Liver (tissue), 9 donors: ENCODE data around the gene EHMT1. TPM values are rescaled to one million over a fixed set of nuclear protein-coding genes. Genes with fewer than 3 reads are reported as not detected.

Experiments
- DNase-seq: peaks from one replicate; pipeline ENCODE4 v3.0.0-alpha.2; 2017; ENCODE audit warnings: low spot score
- H3K27ac ChIP-seq, 2 donors: one replicate each; pipeline ENCODE4 v1.7.0; 2013; ENCODE audit warnings: inconsistent platforms in 2 of 2, low read length in 2 of 2, control low read depth in 1 of 2, low read depth in 1 of 2, mild to moderate bottlenecking in 1 of 2
- H3K27me3 ChIP-seq, 4 donors: one replicate each; pipeline versions ENCODE4 v1.6.1 to v1.7.0; 2013; ENCODE audit warnings: low read length in 3 of 4, inconsistent platforms in 1 of 4, mild to moderate bottlenecking in 1 of 4, moderate library complexity in 1 of 4; ENCODE audit not compliant: control insufficient read depth in 4 of 4, insufficient read depth in 4 of 4
- H3K36me3 ChIP-seq, 4 donors: one replicate each; pipeline versions ENCODE4 v1.6.1 to v1.7.0; 2013; ENCODE audit warnings: low read length in 3 of 4, mild to moderate bottlenecking in 3 of 4, low read depth in 1 of 4, moderate library complexity in 1 of 4; ENCODE audit not compliant: control insufficient read depth in 4 of 4, insufficient read depth in 3 of 4
- H3K4me1 ChIP-seq, 4 donors: one replicate each; pipeline versions ENCODE4 v1.6.1 to v1.7.0; 2013; ENCODE audit warnings: low read length in 3 of 4, mild to moderate bottlenecking in 3 of 4, moderate library complexity in 1 of 4; ENCODE audit not compliant: control insufficient read depth in 4 of 4, insufficient read depth in 4 of 4
- H3K4me3 ChIP-seq, 3 donors: one replicate each; pipeline versions ENCODE4 v1.6.1 to v1.7.0; 2013; ENCODE audit warnings: low read length in 3 of 3, control low read depth in 1 of 3, low read depth in 1 of 3, mild to moderate bottlenecking in 1 of 3
- H3K9ac ChIP-seq, 2 donors: one replicate each; pipeline ENCODE4 v1.7.0; 2013; ENCODE audit warnings: low read length in 2 of 2, mild to moderate bottlenecking in 2 of 2, moderate library complexity in 2 of 2, control low read depth in 1 of 2, low read depth in 1 of 2
- H3K9me3 ChIP-seq, 4 donors: one replicate each; pipeline versions ENCODE4 v1.6.1 to v1.7.0; 2013; ENCODE audit warnings: low read length in 3 of 4; ENCODE audit not compliant: control insufficient read depth in 4 of 4
- ATF3 ChIP-seq: IDR thresholded peaks from 2 replicates; pipeline ENCODE4 v1.6.1; 2016; ENCODE audit warnings: antibody characterized with exemption
- EGR1 ChIP-seq, 2 donors: IDR thresholded peaks; 2 replicates each; pipeline ENCODE4 v1.6.1; 2016 to 2018; ENCODE audit warnings: antibody characterized with exemption in 2 of 2, low read depth in 2 of 2
- FOXA1 ChIP-seq: IDR thresholded peaks from 2 replicates; pipeline ENCODE4 v1.6.1; 2016; ENCODE audit warnings: antibody characterized with exemption
- FOXA2 ChIP-seq: IDR thresholded peaks from 2 replicates; pipeline ENCODE4 v1.6.1; 2016; ENCODE audit warnings: antibody characterized with exemption
- GABPA ChIP-seq, 2 donors: IDR thresholded peaks in 1 of 2; conservative IDR thresholded peaks in 1 of 2; 2 replicates each; pipeline ENCODE4 v1.6.1; 2016; ENCODE audit warnings: antibody characterized with exemption in 2 of 2, mild to moderate bottlenecking in 1 of 2, moderate library complexity in 1 of 2
- HNF4A ChIP-seq, 2 donors: conservative IDR thresholded peaks; 2 replicates each; pipeline ENCODE4 v1.6.1; 2016; ENCODE audit warnings: antibody characterized with exemption in 2 of 2, mild to moderate bottlenecking in 2 of 2
- HNF4G ChIP-seq: IDR thresholded peaks from 2 replicates; pipeline ENCODE4 v1.6.1; 2016; ENCODE audit warnings: antibody characterized with exemption
- JUND ChIP-seq, 2 donors: IDR thresholded peaks; 2 replicates each; pipeline ENCODE4 v1.6.1; 2016; ENCODE audit warnings: antibody characterized with exemption in 2 of 2
- MAX ChIP-seq: IDR thresholded peaks from 2 replicates; pipeline ENCODE4 v1.6.1; 2016; ENCODE audit warnings: antibody characterized with exemption
- NR2F2 ChIP-seq: IDR thresholded peaks from 2 replicates; pipeline ENCODE4 v1.6.1; 2016; ENCODE audit warnings: antibody characterized with exemption
- RXRA ChIP-seq, 2 donors: IDR thresholded peaks; 2 replicates each; pipeline ENCODE4 v1.6.1; 2017 to 2018; ENCODE audit warnings: antibody characterized with exemption in 2 of 2, mild to moderate bottlenecking in 1 of 2
- SP1 ChIP-seq: IDR thresholded peaks from 2 replicates; pipeline ENCODE4 v1.6.1; 2018; ENCODE audit warnings: antibody characterized with exemption, mild to moderate bottlenecking
- TAF1 ChIP-seq: conservative IDR thresholded peaks from 2 replicates; pipeline ENCODE4 v1.6.1; 2016; ENCODE audit warnings: antibody characterized with exemption, mild to moderate bottlenecking
- YY1 ChIP-seq: IDR thresholded peaks from 2 replicates; pipeline ENCODE4 v1.6.1; 2016; ENCODE audit warnings: antibody characterized with exemption, mild to moderate bottlenecking
- ZBTB33 ChIP-seq: IDR thresholded peaks from 2 replicates; pipeline ENCODE4 v1.6.1; 2016; ENCODE audit warnings: antibody characterized with exemption
- WGBS: extraction: QIAGEN DNeasy Blood & Tissue Kit; methylation state at CpG from one replicate; pipeline ENCODE4 v1.1.7; 2013; 5-methylcytosine and 5-hydroxymethylcytosine counted together
- polyA plus RNA-seq, 2 donors: library from polyadenylated mRNA; stranded (reverse) in 1 of 2; unstranded in 1 of 2; fragments of 200-250 nt in 1 of 2; fragments of >200 nt in 1 of 2; fragmentation: Nextera tagmentation in 1 of 2; extraction: Ambion mirVana in 1 of 2; gene quantifications; one replicate each; pipeline versions ENCODE4 v1.2.1 to v1.2.3, GENCODE V29; 2013 to 2015
- total RNA-seq, 2 donors: library from RNA; depleted of rRNA; stranded (reverse); fragments of >200 nt; gene quantifications; one replicate each; pipeline ENCODE4 v1.2.3, GENCODE V29; 2014
- TF ChIP-seq, protein P1 (sequence below): fragments of 150-350 bp; IDR thresholded peaks from 2 replicates; pipeline ENCODE4 v1.5.1; 2017; ENCODE audit warnings: improper control_type of control experiment, low read depth, low read length; ENCODE audit not compliant: missing input control
- donor health status: healthy.
- donor health status: healthy.
- donor health status: healthy.
- donor health status: healthy.
- donor health status: healthy.

The EHMT1 gene
- total and polyA plus RNA-seq, 4 donors, result 16.1 to 48.2 (median 27.3) TPM

GRCh38 chr9:137872296-137872695 lies 253.5 kb downstream of the EHMT1 start (continued):
- TF ChIP-seq ZBTB33 (no peak), EGR1 (IDR thresholded peaks at IDR 0.05; ENCODE audit: low read depth in 2 of 2) (no peak), ATF3 (no peak), RXRA (IDR thresholded peaks at IDR 0.05) (no peak)

DNA sequence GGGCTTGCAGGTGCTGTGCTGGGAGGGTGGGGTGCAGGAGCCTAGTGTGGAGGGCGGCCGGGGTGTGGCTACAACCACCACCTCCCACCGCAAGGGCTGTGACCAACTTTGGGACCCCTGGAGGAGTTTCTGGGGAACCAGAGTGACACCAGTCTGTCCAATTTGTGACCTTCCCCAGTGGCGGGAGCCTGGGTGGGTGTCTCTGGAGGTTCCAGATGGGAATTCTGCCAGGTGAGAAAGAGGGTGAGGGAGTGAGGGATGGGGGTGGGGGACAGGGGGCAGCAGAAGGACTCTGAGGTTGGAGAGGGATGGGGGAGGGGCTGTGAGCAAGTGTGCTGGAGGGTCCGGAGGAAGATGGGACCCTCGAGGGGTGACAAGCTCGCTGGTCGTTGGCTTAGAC lies 254.6 kb downstream of the EHMT1 start:
- Histone ChIP-seq H3K36me3 (peaks cover 0 to 1% (median 0%) of the 10 kb centered on the region in 4 donors), H3K9ac (no peak overlapping the region), H3K4me1 (peaks cover 2 to 3% (median 2%) of the 10 kb centered on the region in 4 donors), H3K27me3 (peaks cover 0 to 5% (median 1%) of the 10 kb centered on the region in 4 donors), H3K27ac (no peak overlapping the region), H3K9me3 (no peaks in the 10 kb centered on the region), H3K4me3 (no peak overlapping the region)
- WGBS, result 78% methylated on average over 8 of the region's 8 CpGs
- no peak for DNase-seq
- TF ChIP-seq MAX (no peak), ZBTB33 (no peak), JUND (IDR thresholded peaks at IDR 0.05) (no peak), RXRA (IDR thresholded peaks at IDR 0.05) (no peak), FOXA1 (no peak), HNF4G (no peak), ATF3 (no peak), YY1 (no peak), FOXA2 (no peak), HNF4A (conservative IDR thresholded peaks at IDR 0.05) (no peak), TAF1 (no peak), NR2F2 (no peak), SP1 (no peak)
- TF ChIP-seq, protein P1, sequence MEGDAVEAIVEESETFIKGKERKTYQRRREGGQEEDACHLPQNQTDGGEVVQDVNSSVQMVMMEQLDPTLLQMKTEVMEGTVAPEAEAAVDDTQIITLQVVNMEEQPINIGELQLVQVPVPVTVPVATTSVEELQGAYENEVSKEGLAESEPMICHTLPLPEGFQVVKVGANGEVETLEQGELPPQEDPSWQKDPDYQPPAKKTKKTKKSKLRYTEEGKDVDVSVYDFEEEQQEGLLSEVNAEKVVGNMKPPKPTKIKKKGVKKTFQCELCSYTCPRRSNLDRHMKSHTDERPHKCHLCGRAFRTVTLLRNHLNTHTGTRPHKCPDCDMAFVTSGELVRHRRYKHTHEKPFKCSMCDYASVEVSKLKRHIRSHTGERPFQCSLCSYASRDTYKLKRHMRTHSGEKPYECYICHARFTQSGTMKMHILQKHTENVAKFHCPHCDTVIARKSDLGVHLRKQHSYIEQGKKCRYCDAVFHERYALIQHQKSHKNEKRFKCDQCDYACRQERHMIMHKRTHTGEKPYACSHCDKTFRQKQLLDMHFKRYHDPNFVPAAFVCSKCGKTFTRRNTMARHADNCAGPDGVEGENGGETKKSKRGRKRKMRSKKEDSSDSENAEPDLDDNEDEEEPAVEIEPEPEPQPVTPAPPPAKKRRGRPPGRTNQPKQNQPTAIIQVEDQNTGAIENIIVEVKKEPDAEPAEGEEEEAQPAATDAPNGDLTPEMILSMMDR, result no peak

- 76% methylated on average over 9 of the region's 9 CpGs for WGBS
- H3K36me3 ChIP-seq, result no peaks in the 10 kb centered on the region
- H3K9me3 ChIP-seq, result no peaks in the 10 kb centered on the region
- H3K4me3 ChIP-seq, result no peak overlapping the region
- H3K27me3 ChIP-seq, result peaks cover 0 to 10% (median 1%) of the 10 kb centered on the region in 4 donors
- no peak overlapping the region for H3K27ac ChIP-seq
- H3K4me1 ChIP-seq, result peaks cover 3 to 6% (median 4%) of the 10 kb centered on the region in 4 donors
- no peak overlapping the region for H3K9ac ChIP-seq
- DNase-seq, result no peak
- TF ChIP-seq HNF4A (conservative IDR thresholded peaks at IDR 0.05), result no peak
- no peak for TF ChIP-seq MAX
- no peak for TF ChIP-seq GABPA (IDR thresholded peaks at IDR 0.05 in 1 of 2, conservative IDR thresholded peaks at IDR 0.05 in 1 of 2)
- TF ChIP-seq JUND (IDR thresholded peaks at IDR 0.05), result no peak
- TF ChIP-seq, protein P1, result no peak
- TF ChIP-seq SP1, result no peak
- no peak for TF ChIP-seq HNF4G
- TF ChIP-seq ZBTB33, result no peak
- no peak for TF ChIP-seq YY1
- no peak for TF ChIP-seq RXRA (IDR thresholded peaks at IDR 0.05)
- no peak for TF ChIP-seq FOXA2
- no peak for TF ChIP-seq ATF3
Observed at GRCh38 chr9:137873858-137874362, 255.1 kb downstream of the EHMT1 start.
